GM12874 (cell line): ENCODE results near the gene CPXM2.

Experiments
- CTCF ChIP-seq: IDR thresholded peaks from 2 replicates; pipeline ENCODE4 v1.5.1; 2011; ENCODE audit warnings: low read depth, mild to moderate bottlenecking, control low read depth, low read length, moderate library complexity; ENCODE audit not compliant: insufficient read depth

Gene CPXM2

GRCh38 chr10:123746520-123746919 is 145.1 kb downstream of the CPXM2 start:
- TF ChIP-seq CTCF, result no peak

GRCh38 chr10:123746061-123746460 is 145.5 kb downstream of the CPXM2 start:
- TF ChIP-seq CTCF, result no peak

DNA sequence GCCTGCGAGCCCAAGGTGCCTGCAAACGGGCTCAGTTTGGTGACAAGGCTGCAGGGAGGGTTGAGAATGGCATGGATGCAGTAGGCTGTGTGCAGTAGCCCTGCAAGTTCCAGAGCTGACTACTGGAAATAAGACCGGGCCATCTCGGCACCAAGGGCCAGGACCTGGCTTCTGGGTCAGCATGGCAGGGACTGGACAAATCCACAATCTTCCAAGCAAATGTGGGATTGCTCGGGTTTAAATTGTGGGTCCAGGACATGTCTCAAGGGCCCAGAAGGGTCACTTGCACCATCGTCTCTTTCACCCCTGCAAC is 147.4 kb downstream of the CPXM2 start:
- no peak for TF ChIP-seq CTCF

DNA sequence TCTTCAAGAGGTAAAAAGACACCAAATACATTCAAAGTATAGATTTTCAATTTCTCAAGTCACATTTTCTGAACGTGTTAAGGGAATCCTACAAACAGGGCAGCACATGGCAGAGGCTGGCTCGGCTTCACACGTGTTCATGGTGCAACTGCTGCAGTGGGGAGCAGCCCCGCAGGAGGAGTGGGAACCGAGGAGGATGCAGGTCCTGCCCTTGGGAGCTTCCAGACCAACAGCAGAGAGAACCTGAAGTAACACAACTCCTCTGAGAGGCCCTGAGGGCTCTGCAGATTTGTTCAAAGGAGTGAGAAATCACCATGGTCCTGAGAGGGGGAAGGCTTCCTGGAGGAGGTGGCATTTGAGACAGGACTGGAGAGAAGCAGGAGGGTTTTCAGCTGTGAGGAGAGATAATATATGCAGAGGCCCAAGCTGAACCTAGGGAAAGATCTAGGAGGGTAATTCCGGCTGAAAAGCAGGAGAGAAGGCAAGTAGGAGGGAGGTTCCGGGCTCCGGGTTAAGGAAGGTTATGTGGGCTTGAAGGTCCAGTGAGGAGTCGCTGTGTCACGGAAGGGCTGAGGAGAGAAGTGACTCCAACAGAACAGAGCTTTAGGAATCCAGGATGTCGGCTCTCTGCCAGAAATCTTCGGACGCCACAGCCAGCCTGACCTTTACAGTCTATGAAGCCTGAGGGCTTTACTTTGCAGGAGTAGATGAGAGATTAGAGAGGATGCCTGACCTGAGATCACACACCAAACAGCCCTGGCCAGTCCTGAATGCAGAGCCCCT is 148.0 kb downstream of the CPXM2 start:
- TF ChIP-seq CTCF, result no peak

DNA sequence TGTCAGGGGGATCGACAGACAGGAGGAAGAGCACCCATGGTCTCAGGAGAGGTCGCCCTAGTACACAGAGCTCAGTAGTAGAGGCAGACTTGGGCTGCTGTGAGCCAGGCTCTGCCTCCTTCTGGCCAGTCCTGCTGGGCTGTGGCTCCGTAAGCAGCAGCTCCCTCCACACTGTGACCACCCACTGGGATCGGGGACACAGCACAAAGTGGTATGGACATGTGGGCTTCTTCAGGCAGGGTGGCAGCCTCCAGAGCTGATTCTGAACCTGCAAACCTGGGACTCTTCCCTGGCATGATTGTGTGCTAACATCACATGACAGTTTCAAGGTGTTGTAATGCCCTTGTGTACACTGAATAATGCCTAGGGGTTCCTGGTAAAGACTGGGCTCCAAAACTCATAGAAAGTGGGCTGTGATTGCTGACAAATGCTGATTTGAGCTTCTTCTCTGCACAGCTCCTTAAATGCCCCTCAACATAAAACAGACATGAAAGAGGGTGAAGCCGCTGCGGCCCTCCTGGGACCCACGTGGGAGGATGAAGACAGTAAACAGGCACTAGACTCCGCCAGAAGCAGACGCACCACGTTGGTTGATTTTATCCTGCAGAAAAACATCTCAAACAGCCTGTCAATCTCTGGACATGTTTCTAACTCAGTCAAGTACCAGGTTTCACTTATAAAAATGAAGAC is 148.7 kb downstream of the CPXM2 start:
- TF ChIP-seq CTCF, result no peak

GRCh38 chr10:123741711-123742110 is 149.9 kb downstream of the CPXM2 start:
- no peak for TF ChIP-seq CTCF

- no peak for TF ChIP-seq CTCF
Measured at GRCh38 chr10:123741146-123741545, 150.5 kb downstream of the CPXM2 start.
